SK-N-MC (cell line): Measurements from ENCODE around the gene NUBP2.

ENCODE experiments used
- EZH2 ChIP-seq: fragments of 200-600 bp; sonication (generic); IDR thresholded peaks from one replicate; pipeline ENCODE4 v1.6.1; 2017; ENCODE audit warnings: antibody characterized with exemption
- FOXP2 ChIP-seq: optimal IDR thresholded peaks from 2 replicates; pipeline ENCODE3; 2011; ENCODE audit warnings: mild to moderate bottlenecking, moderate library complexity; ENCODE audit not compliant: insufficient read depth; ENCODE audit errors: extremely low read length, control extremely low read depth
- POLR2AphosphoS5 ChIP-seq: IDR thresholded peaks from 2 replicates; pipeline ENCODE4 v1.6.1; 2012; ENCODE audit warnings: mild to moderate bottlenecking, low read depth, low read length, borderline replicate concordance

DNA sequence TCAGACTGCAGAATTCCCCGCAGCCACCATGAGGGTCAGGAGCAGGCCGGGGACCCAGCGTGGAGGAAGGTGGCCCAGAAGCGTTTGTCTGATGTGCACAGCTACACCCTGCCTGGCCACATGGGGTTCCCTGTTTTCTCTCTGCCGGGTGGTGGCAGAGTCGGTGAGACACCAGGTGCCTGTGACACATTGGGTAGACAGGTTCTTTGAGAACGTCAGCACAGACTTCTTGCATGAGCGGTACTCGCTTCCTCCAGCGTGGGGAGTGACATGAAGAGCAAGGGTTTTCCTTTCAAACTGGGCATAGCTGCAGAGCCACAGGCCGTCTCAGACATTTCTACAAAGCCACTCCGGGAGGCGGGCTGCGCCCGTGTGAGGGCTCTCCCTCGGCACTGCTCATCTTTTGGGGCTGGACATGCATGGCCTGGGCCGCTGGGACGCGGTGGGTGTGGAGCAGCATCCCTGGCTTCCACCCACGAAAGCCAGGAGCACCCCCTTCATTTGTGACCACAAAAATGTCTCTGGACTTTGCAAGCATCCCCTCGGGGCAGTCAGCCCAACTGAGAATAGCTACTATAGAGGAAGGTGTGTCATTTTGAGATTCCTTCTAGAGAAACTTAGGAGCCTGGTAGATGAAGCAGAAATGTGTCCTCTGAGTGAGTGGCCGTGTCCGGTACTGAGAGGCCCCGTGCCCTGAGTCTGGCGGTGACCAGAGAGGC, 37.4 kb upstream of the NUBP2 start:
- TF ChIP-seq EZH2: no peak
- TF ChIP-seq POLR2AphosphoS5: no peak
- TF ChIP-seq FOXP2: no peak
